GM19463 (cell line): ENCODE data around the gene RIN3.

Experiments
- ATAC-seq: cut with Tn5 transposase; IDR thresholded peaks from one replicate; pipeline ENCODE4 v1.9.1; 2021; ENCODE audit warnings: mild to moderate bottlenecking, moderate library complexity; ENCODE audit not compliant: unreplicated experiment

Gene RIN3

DNA sequence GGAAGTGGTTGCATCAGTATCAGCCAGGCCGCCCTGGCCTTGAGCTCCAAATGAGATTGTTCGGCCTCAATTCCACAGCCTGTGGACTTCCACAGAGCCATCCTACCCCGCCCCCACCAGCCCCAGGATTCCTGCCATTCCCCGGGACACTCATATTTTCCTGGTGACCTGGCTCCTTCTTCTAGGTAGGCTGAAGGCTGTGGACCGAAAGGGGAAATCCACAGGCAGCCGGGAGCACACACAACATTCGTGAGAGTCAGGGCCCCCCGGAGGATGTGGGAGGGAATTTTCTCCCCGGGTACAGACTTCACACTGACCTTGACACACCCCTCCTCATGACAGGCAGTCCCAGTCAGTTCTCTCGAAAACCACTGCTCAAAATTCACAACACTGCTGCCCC, 39.9 kb downstream of the RIN3 start:
- peak; percentile 31 for ATAC-seq

DNA sequence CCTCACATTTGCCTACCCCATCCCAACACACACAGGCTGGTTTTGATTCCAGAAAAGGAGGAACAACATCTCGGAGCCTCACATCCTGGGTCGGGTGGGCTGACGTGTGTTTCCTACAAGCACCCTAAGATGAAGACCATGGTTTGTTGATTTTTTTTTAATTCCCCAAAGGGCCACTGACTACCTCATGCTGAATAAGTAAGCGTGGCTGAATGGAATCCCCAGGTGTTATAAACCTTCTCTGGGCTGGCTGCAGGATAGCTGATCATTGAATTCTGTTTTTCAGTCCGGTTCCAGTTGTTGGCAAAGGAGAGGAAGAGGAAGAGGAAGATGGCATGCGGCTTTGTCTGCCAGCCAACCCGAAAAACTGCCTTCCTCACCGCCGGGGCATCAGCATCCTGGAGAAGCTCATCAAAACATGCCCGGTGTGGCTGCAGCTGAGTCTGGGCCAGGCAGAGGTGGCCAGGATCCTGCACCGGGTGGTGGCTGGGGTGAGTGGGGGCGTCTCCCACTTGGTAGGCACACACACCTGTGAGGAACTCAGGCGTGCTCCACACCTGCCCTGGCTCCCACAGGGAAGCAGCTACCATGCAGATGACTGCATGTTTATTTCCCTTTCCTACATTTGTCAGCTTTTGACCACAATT, 42.0 kb downstream of the RIN3 start:
- ATAC-seq, result no peak

DNA sequence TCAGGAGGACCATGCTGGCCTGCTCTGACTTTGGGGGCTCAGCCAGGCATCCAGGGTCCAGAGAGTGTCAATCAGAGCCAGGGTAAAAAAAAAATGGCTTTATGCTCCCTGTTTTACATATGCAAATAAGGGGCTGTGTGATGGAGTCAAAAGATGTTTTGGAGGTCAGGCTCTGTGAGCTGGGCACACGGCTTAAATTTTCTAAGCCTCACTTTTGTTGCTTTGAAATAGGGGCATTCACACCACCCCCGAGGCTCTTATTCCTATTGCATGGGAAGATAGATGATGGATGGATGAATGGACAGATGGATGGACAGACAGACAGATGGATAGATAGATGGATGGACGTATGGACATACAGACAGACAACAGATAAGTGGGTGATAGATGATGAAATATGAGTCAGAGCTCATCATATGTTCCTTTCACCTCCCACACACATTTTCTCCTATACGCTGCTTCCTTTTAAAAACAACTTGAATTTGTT, 42.7 kb downstream of the RIN3 start:
- ATAC-seq, result no peak

DNA sequence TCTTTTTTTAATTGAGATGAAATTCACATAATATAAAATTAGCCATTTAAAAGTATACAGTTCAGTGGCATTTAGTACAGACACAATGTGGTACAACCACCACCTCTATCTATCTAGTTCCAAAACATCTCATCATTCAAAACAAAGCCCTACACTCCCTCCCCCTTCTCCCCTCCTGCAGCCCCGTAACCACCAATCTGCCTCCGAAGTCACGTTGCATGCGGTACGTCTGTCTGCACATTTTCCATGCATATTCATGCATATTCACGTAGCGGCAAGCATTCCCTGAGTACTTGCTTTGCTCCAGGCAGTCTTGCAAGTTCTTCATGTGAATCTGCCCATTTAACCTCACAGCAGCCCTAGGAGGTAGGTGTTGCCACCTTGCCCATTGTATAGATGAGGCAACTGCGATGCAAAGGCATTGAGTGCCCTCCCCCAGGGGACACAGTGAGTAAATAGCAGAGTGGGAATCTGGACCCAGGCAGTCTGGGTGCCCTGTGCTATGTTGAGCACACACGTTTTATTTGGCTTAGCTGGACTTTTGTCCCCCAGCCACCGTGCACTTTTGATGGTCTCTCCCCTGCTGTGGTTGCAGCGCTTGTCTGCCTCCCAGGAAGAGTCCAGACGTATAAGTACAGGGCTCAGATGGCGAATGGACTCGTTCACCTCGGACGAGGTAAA, 43.4 kb downstream of the RIN3 start:
- ATAC-seq, result no peak

DNA sequence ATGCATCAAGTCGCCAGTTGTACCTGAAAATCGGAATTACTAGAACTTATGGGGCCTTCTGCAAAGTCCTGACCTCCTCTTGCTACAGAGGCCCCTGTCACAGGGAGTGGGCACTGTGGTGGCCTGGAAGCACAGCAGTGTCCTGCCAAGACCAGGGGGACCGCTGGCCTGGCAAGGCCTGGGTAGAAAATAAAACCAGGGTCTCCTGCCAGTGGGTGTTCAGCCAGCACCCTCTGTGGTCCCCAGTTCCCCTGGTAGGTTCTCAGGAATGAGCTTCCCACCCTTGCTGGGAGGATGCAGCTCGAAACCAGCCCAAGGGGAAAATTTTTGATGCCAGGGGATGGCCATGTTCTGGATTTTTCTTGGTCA, 43.9 kb downstream of the RIN3 start:
- ATAC-seq, result no peak

DNA sequence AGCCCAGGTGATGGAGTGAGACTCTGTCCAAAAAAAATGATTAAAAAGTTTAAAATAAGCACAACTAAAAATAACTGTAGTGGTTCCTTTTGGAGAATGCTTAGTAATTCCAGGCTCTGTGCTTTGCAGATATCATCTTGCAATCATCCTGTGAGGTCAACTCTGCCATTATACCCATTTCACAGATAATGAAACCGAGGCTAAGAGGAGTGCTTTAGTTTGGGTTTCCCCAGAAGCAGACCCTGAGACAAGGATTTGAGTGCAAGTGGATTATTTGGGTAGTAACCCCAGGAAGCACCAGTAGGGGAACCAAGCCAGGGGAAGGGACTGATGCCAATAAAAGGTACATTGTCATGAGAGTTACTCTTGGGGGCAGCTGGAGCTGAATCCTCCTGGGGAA, 44.7 kb downstream of the RIN3 start:
- ATAC-seq, result no peak

DNA sequence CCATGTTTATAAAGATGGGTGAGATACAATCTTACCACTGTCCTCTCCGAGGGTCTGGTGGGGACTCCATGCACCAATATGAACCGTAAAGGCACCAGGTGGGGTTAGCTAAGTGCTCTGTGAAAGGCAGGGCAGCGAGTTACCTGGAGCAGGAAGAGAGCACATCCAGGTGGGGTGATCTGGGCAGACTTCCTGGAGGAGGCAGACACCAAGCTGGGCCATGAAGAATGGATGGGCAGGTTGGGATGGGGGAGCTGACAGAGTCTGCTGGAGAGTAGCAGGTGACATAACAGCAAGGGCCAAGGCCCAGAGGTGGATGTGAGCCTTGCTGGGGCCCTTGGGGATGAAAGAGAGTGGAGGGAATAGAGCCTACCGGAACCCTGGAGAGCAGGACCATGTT, 45.9 kb downstream of the RIN3 start:
- no peak for ATAC-seq

DNA sequence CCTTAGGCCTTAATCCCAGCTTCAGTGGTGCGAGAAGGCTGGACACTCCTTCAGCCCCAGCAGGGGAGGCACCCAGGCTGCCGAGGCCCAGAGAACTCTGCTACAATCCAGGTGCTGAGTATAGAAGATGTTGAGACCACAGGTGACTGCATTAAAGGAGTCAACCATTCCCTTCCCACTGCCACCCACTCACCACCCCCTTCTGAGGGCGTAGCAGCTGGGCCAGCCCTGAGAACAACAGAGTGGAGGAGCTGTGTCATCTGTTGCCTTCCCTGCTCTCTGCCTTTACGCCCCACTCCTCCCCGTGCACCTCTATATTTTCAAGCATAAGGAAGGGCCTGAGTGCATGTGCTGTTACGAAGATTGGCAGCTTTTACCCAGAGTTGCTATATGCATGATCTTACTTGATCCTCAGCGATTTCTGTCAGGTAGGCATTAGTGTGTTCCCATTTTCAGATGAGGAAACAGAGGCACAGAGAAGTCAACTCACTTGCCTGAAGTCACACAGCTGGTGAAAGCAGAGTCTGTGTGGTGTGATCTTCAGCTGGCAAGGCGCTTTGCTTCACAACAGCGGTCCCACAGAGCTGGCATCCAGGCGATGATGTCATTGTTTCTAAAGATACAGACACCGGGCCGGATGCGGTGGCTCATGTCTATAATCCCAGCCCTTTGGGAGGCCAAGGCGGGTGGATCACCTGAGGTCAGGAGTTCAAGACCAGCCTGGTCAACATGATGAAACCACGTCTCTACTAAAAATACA, 46.7 kb downstream of the RIN3 start:
- no peak for ATAC-seq

DNA sequence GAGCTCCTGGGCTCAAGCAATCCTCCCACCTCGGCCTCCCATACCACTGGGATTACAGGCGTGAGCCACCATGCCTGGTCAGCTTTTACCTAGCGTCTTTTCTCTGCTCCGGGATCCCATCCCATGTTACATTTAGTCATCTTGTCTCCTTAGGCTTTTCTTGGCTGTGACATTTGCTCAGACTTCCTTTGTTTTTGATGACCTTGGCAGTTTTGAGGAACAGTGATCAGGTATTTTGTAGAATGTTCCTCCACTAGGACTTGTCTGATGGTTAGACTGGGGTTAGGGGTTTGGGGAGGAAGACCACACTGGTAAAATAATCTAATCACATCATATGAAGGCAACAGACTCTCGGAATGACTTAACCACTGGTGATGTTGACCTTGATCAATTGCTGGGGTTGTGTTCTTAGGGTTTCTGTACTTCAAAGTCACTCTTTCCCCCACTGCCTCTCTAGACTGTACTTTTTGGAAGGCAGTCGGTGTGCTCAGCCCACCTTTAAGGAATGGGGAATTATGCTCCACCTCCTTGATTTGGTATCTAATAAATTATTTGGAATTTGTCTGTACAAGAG, 48.4 kb downstream of the RIN3 start:
- no peak for ATAC-seq

DNA sequence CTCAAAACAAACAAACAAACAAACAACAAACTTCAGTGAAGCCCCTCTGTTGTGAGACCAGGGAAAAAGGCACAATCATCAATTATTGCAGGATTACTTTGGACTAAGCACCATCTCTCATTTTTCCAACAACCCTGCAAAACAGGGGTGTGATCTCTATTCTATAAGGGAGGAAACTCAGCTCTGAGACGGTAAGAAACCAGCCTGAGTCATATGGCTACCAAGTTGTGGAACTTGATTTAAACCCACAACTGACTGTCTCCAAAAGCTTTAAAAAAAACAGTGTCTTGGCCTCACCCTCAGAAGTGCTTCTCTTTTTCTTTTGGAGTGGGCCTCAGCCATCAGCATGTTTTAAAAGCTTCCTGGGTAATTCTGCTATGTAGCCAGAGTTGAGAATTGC, 49.8 kb downstream of the RIN3 start:
- peak; percentile 89 for ATAC-seq

DNA sequence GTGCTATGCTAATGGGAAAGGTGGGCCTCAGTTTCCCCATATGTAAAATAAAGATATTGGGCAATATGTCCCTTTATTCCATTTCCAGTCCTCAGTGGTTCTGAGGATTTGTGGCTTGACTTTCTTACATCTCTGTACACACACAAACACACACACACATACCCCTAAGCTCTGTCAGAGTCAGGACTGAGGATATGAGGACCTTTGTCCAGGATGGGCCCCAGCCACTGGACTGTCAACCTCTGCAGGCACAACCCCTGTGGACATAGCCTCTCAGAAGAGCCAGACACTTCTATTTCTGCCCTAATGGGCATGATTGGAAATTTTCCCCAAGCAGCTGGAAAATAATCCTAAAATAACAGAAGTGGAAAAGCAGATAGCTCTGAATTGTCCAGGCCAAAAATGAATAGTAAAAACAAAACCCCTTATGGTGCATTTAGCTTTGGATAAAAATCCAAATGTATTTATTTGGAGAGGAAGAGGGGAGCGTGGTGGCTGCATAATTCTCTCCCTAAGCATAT, 50.2 kb downstream of the RIN3 start:
- ATAC-seq, result no peak

DNA sequence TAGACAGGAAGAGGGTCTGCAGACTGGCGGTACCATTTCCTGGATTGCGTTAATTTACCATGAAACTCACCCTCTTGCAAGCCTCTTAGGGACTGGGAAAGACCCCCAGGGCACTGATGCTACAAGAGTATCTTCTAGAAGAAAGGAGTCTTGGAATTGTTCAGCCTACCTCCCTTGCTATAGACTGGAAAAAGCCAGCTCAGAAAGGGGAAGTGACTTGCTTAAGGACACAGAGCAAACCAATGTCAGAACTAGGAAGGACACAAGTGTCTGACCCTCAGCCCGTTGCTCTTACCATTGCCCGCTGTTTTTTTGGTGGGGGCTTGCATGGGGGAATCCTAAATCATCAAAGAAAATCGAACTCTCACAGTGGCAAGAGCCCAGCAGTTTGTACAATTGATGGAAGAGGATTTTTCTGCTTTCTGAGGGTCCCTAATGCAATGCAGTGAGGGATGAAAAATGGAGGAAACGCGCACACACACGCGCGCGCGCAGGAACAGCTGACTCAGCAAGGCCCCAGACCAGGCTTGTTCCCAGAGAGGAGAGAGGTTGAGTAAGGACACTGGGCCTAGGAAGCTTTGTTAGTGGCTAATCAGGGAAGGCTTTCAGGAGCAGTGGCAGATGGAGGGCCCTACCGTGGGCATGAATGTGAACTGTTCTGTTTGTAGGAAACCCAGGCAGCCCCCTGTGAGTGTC, 50.9 kb downstream of the RIN3 start:
- ATAC-seq, result no peak

DNA sequence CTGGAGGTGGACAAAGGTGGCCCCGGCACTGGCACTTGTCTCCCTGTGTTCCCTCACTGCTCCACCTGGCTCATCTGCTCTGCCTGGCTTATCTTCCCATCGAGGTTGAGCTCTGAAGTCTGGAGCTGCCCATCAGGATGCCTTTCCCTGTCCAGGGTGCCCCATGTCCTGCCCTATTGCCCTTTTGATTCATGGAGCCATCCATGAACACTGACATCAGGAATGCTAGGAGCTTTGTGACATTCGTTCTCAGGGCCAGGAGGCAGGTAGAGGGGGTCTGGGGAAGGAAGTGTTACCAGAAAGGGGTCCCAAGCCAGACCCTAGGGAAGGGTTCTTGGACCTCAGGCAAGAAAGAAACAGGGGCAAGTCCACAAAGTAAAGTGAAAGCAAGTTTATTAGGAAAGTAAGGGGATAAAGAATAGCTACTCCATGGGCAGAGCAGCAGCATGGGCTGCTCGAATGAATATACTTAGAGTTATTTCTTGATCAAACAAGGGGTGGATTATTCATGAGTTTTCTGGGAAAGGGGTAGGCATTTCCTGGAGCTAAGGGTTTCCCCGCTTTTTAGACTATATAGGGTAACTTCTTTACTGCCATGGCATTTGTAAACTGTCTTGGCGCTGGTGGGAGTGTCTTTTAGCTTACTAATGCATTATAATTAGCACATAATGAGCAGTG, 51.6 kb downstream of the RIN3 start:
- ATAC-seq, result no peak

DNA sequence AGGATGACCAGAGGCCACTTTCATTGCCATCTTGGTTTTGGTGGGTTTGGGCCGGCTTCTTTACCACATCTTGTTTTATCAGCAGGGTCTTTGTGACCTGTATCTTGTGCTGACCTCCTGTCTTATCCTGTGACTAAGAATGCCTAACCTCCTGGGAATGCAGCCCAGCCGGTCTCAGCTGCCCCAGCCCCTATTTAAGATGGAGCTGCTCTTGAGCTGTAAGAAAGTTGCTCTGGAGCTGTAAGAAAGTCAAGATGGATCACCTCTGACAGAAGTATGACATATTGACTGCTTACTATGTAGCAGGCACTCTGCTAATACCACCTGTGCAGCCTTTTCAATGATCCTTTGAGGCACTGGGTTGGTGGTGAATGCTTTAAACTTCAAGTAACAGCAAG, 52.1 kb downstream of the RIN3 start:
- ATAC-seq, result no peak

DNA sequence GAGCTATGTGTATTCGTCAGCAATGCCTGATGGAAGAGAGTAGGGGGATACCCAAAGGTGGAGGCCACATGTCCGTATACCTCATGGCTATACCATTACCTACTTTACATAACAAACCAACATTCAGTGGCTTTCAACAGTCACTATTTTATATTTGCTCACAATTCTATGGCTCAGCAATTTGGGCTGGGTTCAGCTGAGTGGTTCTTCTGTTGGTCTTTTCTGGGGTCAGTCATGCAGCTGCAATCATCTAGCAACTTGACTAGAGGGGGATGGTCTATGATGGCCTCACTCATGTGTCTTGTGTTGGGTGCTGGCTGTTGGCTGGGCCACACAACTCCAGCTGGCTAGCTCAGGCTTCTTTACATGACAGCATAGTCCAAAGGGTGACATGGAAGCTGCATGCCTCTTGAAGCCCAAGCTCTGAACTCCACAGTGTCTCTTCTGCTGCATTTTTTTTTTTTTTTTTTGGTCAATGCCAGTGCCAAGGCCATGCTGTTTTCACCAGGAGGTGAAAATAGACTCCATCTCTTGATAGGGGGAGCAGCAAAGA, 53.7 kb downstream of the RIN3 start:
- ATAC-seq, result no peak

DNA sequence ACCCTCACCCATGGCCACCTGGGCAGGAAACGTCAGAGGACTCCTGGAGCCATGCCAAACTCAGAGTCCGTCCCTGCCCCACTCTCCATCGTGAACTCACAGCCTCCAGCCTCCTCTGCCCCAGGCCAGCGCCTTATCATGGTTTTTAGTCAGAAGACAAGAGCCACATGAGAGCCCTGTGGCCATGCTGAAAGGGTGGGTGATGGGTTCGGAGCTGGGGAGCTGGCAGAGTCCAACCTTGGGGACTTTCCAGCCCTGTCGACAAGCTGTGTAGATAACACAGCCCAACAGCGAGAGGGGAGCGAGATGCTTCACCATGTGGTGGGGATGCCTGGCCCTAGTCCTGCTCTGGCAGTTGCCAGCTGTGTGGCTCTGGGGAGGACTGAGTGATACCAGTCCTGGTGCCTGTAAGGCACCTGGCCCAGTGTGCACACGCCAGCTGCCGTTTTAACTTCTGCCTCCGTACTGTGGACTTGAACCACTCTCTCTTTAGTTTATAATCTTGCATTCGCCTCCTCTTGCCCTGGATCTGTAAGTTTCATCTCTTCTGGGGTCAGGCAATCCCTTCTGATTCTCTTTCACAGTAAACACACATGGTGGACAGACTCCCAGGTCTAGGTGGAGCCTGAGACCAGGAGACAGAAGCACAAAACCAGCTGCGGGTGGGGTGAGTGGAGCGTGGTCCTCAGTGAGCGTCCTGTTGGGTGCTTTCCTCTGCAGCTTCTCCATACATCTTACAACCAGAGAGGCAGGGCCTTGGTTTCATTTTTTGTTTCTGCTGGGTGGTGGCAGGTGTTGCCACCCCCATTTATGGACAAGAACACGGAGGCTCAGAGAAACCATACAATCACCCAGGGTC, 55.3 kb downstream of the RIN3 start:
- ATAC-seq, result peak; percentile 83

DNA sequence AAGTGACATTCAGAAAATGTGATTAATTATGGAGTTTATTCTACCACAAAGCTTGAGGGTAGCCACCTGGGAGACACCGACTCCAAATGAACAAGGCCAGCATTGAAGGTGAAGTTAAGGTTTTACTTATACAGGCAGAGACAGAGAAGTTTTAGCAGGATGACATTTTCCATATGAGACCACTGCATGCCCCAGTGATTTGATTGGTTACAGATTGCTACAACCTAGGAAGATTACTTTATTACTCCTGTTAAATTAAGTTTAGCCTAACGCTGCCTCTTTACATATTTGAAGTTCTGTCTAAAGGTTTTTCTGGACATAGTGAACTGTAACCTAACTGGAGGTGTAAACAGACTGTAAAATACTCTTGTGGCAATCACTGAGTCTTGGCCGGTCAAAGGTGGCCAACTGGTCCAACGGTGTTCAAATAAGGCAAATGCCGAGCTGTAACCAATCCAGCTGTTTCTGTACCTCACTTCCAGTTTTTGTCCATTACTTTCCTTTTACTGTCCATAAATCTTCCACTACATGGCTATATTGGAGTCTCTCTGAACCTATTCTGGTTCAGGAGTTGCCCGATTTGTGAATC, 57.2 kb downstream of the RIN3 start:
- ATAC-seq, result no peak

DNA sequence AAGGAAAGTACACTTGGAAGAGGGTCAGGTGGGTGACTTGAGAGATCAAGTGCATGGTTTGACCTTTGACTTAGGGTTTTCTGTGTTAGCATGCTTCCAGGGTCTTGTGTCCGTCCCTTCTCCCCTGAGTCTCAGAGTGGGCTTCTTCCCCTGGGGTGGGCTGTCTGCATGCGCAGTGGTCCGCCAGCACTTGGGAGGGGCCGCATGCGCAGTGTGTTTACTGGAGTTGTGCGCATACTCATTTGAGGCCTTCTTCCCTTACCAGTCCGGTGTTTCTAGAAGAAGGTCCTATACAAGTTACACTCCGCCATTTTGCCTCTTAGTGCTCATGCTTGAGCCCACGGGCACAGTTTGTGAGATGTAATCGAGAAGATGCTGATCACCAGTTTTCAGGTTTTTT, 58.5 kb downstream of the RIN3 start:
- no peak for ATAC-seq
